GM12878 (cell line): ENCODE measurements around the gene LENG9. TPM values are rescaled to one million over a fixed set of nuclear protein-coding genes. Genes with fewer than 3 reads are reported as not detected.

ENCODE experiments used
- ATAC-seq: fragments of 200-7000 bp; cut with Tn5 transposase; 3 replicates; pipeline ENCODE4 v1.9.1; 2020; ENCODE audit warnings: mild to moderate bottlenecking, moderate library complexity
- BruUV-seq: library from RNA; stranded (reverse); fragments of 400-500 nt; replicated peaks from 2 replicates; lab custom pipeline; 2021; lab: Mats Ljungman, UMichigan
- CTCF ChIA-PET: fragments of 300-600 bp; sonication (Branson Sonifier 250); formaldehyde crosslinking; extraction: SDS; loops from one replicate; lab custom pipeline; 2021; ENCODE audit warnings: inconsistent platforms; lab: Yijun Ruan, JAX
- POLR2A ChIA-PET: fragments of 350-600 bp; formaldehyde crosslinking; extraction: SDS; loops from one replicate; lab custom pipeline; 2021; ENCODE audit warnings: inconsistent platforms; lab: Charles Lee
- RAD21 ChIA-PET: fragments of 300-600 bp; sonication (Branson Sonifier 250); formaldehyde crosslinking; loops from one replicate; lab custom pipeline; 2023; ENCODE audit warnings: antibody characterized with exemption; ENCODE audit not compliant: unreplicated experiment; lab: Charles Lee
- SMC1A ChIA-PET: fragments of 300-600 bp; sonication (Branson Sonifier 250); formaldehyde crosslinking; loops from one replicate; lab custom pipeline; 2023; ENCODE audit not compliant: unreplicated experiment, uncharacterized antibody; lab: Charles Lee
- DNase-seq: peaks from one replicate; pipeline ENCODE4 v3.0.0-alpha.2; 2011; ENCODE audit warnings: low read depth, low spot score
- FAIRE-seq: peaks from 3 replicates; lab custom pipeline; 2011; peaks lifted over from hg19 to GRCh38; lab: Jason Lieb, UNC
- H2AFZ ChIP-seq: 2 replicates; pipeline ENCODE4 v1.6.0; 2011; ENCODE audit warnings: low read depth, low read length, control low read depth; ENCODE audit not compliant: control insufficient read depth
- H3K27ac ChIP-seq: 2 replicates; pipeline ENCODE4 v1.5.1; 2011; ENCODE audit warnings: control low read depth; ENCODE audit not compliant: control insufficient read depth, insufficient read depth
- H3K27me3 ChIP-seq, 2 experiments: replicated peaks in 1 of 2; 2 replicates each; pipeline versions ENCODE4 v1.6.0 to v1.6.1; 2011; ENCODE audit warnings: low read length in 1 of 2; ENCODE audit not compliant: control insufficient read depth in 2 of 2, insufficient read depth in 2 of 2
- H3K36me3 ChIP-seq, 2 experiments: 2 replicates each; pipeline ENCODE4 v1.5.1; 2011; ENCODE audit warnings: low read length in 1 of 2; ENCODE audit not compliant: control insufficient read depth in 2 of 2, insufficient read depth in 2 of 2
- H3K4me1 ChIP-seq: 2 replicates; pipeline ENCODE4 v1.6.1; 2011; ENCODE audit warnings: mild to moderate bottlenecking, low read length, moderate library complexity, mixed read lengths; ENCODE audit not compliant: control insufficient read depth, insufficient read depth
- H3K4me2 ChIP-seq: 2 replicates; pipeline ENCODE4 v1.6.0; 2011; ENCODE audit warnings: control low read depth; ENCODE audit not compliant: control insufficient read depth, insufficient read depth
- H3K4me3 ChIP-seq: fragments of 200-600 bp; sonication (generic); 2 replicates; pipeline ENCODE4 v1.5.1; 2016
- H3K79me2 ChIP-seq: 2 replicates; pipeline ENCODE4 v1.6.0; 2011; ENCODE audit warnings: low read length; ENCODE audit not compliant: control insufficient read depth, insufficient read depth
- H3K9ac ChIP-seq: 2 replicates; pipeline ENCODE4 v1.8.0; 2011; ENCODE audit warnings: low read length, control low read depth, mixed read lengths; ENCODE audit not compliant: control insufficient read depth, insufficient read depth
- H3K9me3 ChIP-seq: replicated peaks from 3 replicates; pipeline ENCODE4 v1.5.1; 2011; ENCODE audit warnings: mild to moderate bottlenecking, low read length; ENCODE audit not compliant: control insufficient read depth, insufficient read depth
- H4K20me1 ChIP-seq: 2 replicates; pipeline ENCODE4 v1.6.0; 2011; ENCODE audit not compliant: control insufficient read depth, insufficient read depth
- E4F1 ChIP-seq: fragments of 450-650 bp; IDR thresholded peaks from 2 replicates; pipeline ENCODE4 v1.6.1; 2018; ENCODE audit warnings: borderline replicate concordance, mild to moderate bottlenecking; ENCODE audit not compliant: partially characterized antibody
- EZH2 ChIP-seq: IDR thresholded peaks from 2 replicates; pipeline ENCODE4 v1.6.1; 2012; ENCODE audit warnings: low read depth, mild to moderate bottlenecking, control low read depth, inconsistent platforms, low read length, borderline replicate concordance; ENCODE audit not compliant: control insufficient read depth
- FOS ChIP-seq: IDR thresholded peaks from 3 replicates; pipeline ENCODE4 v1.6.1; 2011; ENCODE audit warnings: borderline replicate concordance; ENCODE audit not compliant: insufficient read length; ENCODE audit errors: extremely low read depth
- FOXM1 ChIP-seq: IDR thresholded peaks from 2 replicates; pipeline ENCODE4 v1.6.1; 2012; ENCODE audit warnings: low read depth, mild to moderate bottlenecking, inconsistent platforms, low read length, moderate library complexity
- HSF1 ChIP-seq: fragments of 150-350 bp; IDR thresholded peaks from 2 replicates; pipeline ENCODE4 v1.6.1; 2014; ENCODE audit warnings: mild to moderate bottlenecking, low read depth, low read length
- RAD51 ChIP-seq: fragments of 450-650 bp; IDR thresholded peaks from 2 replicates; pipeline ENCODE4 v1.6.1; 2016; ENCODE audit warnings: moderate library complexity, mild to moderate bottlenecking, inconsistent platforms
- SMAD5 ChIP-seq: IDR thresholded peaks from 2 replicates; pipeline ENCODE4 v1.6.1; 2016; ENCODE audit warnings: antibody characterized with exemption, low read depth
- SUPT20H ChIP-seq: IDR thresholded peaks from 2 replicates; pipeline ENCODE4 v1.6.1; 2011; ENCODE audit warnings: low read depth, mild to moderate bottlenecking, low read length, moderate library complexity, borderline replicate concordance; ENCODE audit not compliant: control insufficient read depth
- TARDBP ChIP-seq: IDR thresholded peaks from 2 replicates; pipeline ENCODE4 v1.6.1; 2016; ENCODE audit warnings: borderline replicate concordance
- TCF12 ChIP-seq: IDR thresholded peaks from 2 replicates; pipeline ENCODE4 v1.6.1; 2011; ENCODE audit warnings: low read depth, mild to moderate bottlenecking, low read length
- ZBED1 ChIP-seq: IDR thresholded peaks from 2 replicates; pipeline ENCODE4 v1.6.1; 2016; ENCODE audit warnings: borderline replicate concordance
- WGBS: methylation state at CpG from one replicate; pipeline ENCODE4 v1.1.6; 2016; ENCODE audit warnings: low lambda C conversion rate; ENCODE audit not compliant: insufficient replicate concordance, insufficient coverage; ENCODE audit errors: missing lambda C conversion rate; 5-methylcytosine and 5-hydroxymethylcytosine counted together
- in situ Hi-C: fragments of 300-500 bp; cut with MboI; formaldehyde crosslinking; loops from 9 replicates; pipeline ENCODE4 v1.14.3; 2018; ENCODE audit warnings: mixed read lengths
- intact Hi-C: fragments of 100-400 bp; cut with micrococcal nuclease; formaldehyde crosslinking; loops from one replicate; pipeline ENCODE4 v1.14.2; 2022; ENCODE audit not compliant: unreplicated experiment
- polyA plus RNA-seq, 11 experiments: library from polyadenylated mRNA; depleted of rRNA in 4 of 11; unstranded in 6 of 11; stranded (reverse) in 5 of 11; fragments of >200 nt; fragmentation: Nextera tagmentation in 4 of 11; fragmentation: Illumina TruSeq in 1 of 11; extraction: Ambion mirVana in 4 of 11; extraction: Trizol in 1 of 11; gene quantifications; 1 replicate in 1 of 11; 2 replicates in 10 of 11; pipeline versions ENCODE4 v1.2.1 to v1.2.3, GENCODE V29; 2011 to 2016; ENCODE audit warnings: inconsistent platforms in 2 of 11, missing spikeins in 2 of 11, low read depth in 1 of 11
- total RNA-seq, 4 experiments: library from RNA; depleted of rRNA in 3 of 4; stranded (reverse); fragments of >200 nt in 3 of 4; fragmentation: Illumina TruSeq in 1 of 4; extraction: Trizol in 1 of 4; gene quantifications; 2 replicates each; pipeline versions ENCODE4 v1.2.1 to v1.2.3, GENCODE V29; 2013 to 2021

Gene LENG9
- total and polyA plus RNA-seq, 10 of the 15 experiments (the other 5 are each of a cell fraction or from before 2014, with no cell fraction given), result 0.09 to 2.9 (median 0.76) TPM; not detected in 1

DNA sequence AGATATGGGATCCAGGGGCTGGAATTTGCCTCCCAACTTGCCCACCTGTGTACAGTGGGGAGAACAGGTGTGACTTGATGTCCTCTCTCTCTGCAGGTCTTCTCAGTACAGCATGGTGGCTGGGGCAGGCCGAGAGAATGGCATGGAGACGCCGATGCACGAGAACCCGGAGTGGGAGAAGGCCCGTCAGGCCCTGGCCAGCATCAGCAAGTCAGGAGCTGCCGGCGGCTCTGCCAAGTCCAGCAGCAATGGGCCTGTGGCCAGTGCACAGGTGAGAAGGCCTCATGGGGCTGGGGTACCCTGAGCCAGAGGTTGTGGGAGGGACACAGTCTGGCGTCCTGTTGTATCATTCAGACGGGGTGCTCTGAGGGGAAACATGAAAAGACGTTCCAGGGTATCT lies 11.6 kb downstream of the LENG9 start:
- Histone ChIP-seq H3K4me1 (no peaks in the 10 kb centered on the region), H3K4me3 (no peak overlapping the region), H3K36me3 (peaks cover 15 to 45% of the 10 kb centered on the region in 2 experiments), H3K27ac (no peak overlapping the region), H4K20me1 (peaks cover 7% of the 10 kb centered on the region), H3K9ac (no peak overlapping the region), H3K4me2 (peak overlapping the region; percentile 28; the same call in 1 of the 2 replicates), H3K27me3 (no peaks in the 10 kb centered on the region), H3K79me2 (peaks cover 53% of the 10 kb centered on the region), H3K9me3 (no peaks in the 10 kb centered on the region), H2AFZ (no peak overlapping the region)
- CTCF ChIA-PET, result interaction anchor here (0.8 to 1.5 kb wide), 3 partner anchors 12 to 202 kb away, joined by 3 to 4 read pairs (median 3); partner anchors contain the start of gene LENG9
- DNase-seq, result no peak
- TF ChIP-seq RAD51 (no peak), HSF1 (no peak), TARDBP (no peak), ZBED1 (no peak), SUPT20H (no peak), FOXM1 (no peak), EZH2 (no peak), TCF12 (no peak), SMAD5 (no peak), FOS (no peak), E4F1 (no peak)
- no peak for ATAC-seq
- POLR2A ChIA-PET, result no interaction called here
- in situ Hi-C loops, result no loop called here
- intact Hi-C loops, result no loop called here
- no TSS peak for BruUV-seq
- 87% methylated on average over 4 of the region's 11 CpGs for WGBS
- no peak for FAIRE-seq
- RAD21 ChIA-PET, result no interaction called here
- SMC1A ChIA-PET, result no interaction called here
